Liver (tissue), 9 donors: Measurements from ENCODE around the gene CDC23. TPM values are rescaled to one million over a fixed set of nuclear protein-coding genes. Genes with fewer than 3 reads are reported as not detected.

ENCODE experiments used
- DNase-seq: peaks from one replicate; pipeline ENCODE4 v3.0.0-alpha.2; 2017; ENCODE audit warnings: low spot score
- H3K27ac ChIP-seq, 2 donors: one replicate each; pipeline ENCODE4 v1.7.0; 2013; ENCODE audit warnings: inconsistent platforms in 2 of 2, low read length in 2 of 2, control low read depth in 1 of 2, low read depth in 1 of 2, mild to moderate bottlenecking in 1 of 2
- H3K27me3 ChIP-seq, 4 donors: one replicate each; pipeline versions ENCODE4 v1.6.1 to v1.7.0; 2013; ENCODE audit warnings: low read length in 3 of 4, inconsistent platforms in 1 of 4, mild to moderate bottlenecking in 1 of 4, moderate library complexity in 1 of 4; ENCODE audit not compliant: control insufficient read depth in 4 of 4, insufficient read depth in 4 of 4
- H3K36me3 ChIP-seq, 4 donors: one replicate each; pipeline versions ENCODE4 v1.6.1 to v1.7.0; 2013; ENCODE audit warnings: low read length in 3 of 4, mild to moderate bottlenecking in 3 of 4, low read depth in 1 of 4, moderate library complexity in 1 of 4; ENCODE audit not compliant: control insufficient read depth in 4 of 4, insufficient read depth in 3 of 4
- H3K4me1 ChIP-seq, 4 donors: one replicate each; pipeline versions ENCODE4 v1.6.1 to v1.7.0; 2013; ENCODE audit warnings: low read length in 3 of 4, mild to moderate bottlenecking in 3 of 4, moderate library complexity in 1 of 4; ENCODE audit not compliant: control insufficient read depth in 4 of 4, insufficient read depth in 4 of 4
- H3K4me3 ChIP-seq, 3 donors: one replicate each; pipeline versions ENCODE4 v1.6.1 to v1.7.0; 2013; ENCODE audit warnings: low read length in 3 of 3, control low read depth in 1 of 3, low read depth in 1 of 3, mild to moderate bottlenecking in 1 of 3
- H3K9ac ChIP-seq, 2 donors: one replicate each; pipeline ENCODE4 v1.7.0; 2013; ENCODE audit warnings: low read length in 2 of 2, mild to moderate bottlenecking in 2 of 2, moderate library complexity in 2 of 2, control low read depth in 1 of 2, low read depth in 1 of 2
- H3K9me3 ChIP-seq, 4 donors: one replicate each; pipeline versions ENCODE4 v1.6.1 to v1.7.0; 2013; ENCODE audit warnings: low read length in 3 of 4; ENCODE audit not compliant: control insufficient read depth in 4 of 4
- CTCF ChIP-seq: fragments of 150-350 bp; IDR thresholded peaks from 2 replicates; pipeline ENCODE4 v1.5.1; 2017; ENCODE audit warnings: improper control_type of control experiment, low read depth, low read length; ENCODE audit not compliant: missing input control
- EGR1 ChIP-seq, 2 donors: IDR thresholded peaks; 2 replicates each; pipeline ENCODE4 v1.6.1; 2016 to 2018; ENCODE audit warnings: antibody characterized with exemption in 2 of 2, low read depth in 2 of 2
- FOXA2 ChIP-seq: IDR thresholded peaks from 2 replicates; pipeline ENCODE4 v1.6.1; 2016; ENCODE audit warnings: antibody characterized with exemption
- GABPA ChIP-seq, 2 donors: IDR thresholded peaks in 1 of 2; conservative IDR thresholded peaks in 1 of 2; 2 replicates each; pipeline ENCODE4 v1.6.1; 2016; ENCODE audit warnings: antibody characterized with exemption in 2 of 2, mild to moderate bottlenecking in 1 of 2, moderate library complexity in 1 of 2
- HNF4A ChIP-seq, 2 donors: conservative IDR thresholded peaks; 2 replicates each; pipeline ENCODE4 v1.6.1; 2016; ENCODE audit warnings: antibody characterized with exemption in 2 of 2, mild to moderate bottlenecking in 2 of 2
- HNF4G ChIP-seq: IDR thresholded peaks from 2 replicates; pipeline ENCODE4 v1.6.1; 2016; ENCODE audit warnings: antibody characterized with exemption
- JUND ChIP-seq, 2 donors: IDR thresholded peaks; 2 replicates each; pipeline ENCODE4 v1.6.1; 2016; ENCODE audit warnings: antibody characterized with exemption in 2 of 2
- MAX ChIP-seq: IDR thresholded peaks from 2 replicates; pipeline ENCODE4 v1.6.1; 2016; ENCODE audit warnings: antibody characterized with exemption
- NR2F2 ChIP-seq: IDR thresholded peaks from 2 replicates; pipeline ENCODE4 v1.6.1; 2016; ENCODE audit warnings: antibody characterized with exemption
- RAD21 ChIP-seq, 2 donors: IDR thresholded peaks; 2 replicates each; pipeline ENCODE4 v1.6.1; 2016; ENCODE audit warnings: antibody characterized with exemption in 2 of 2, mild to moderate bottlenecking in 2 of 2
- REST ChIP-seq: IDR thresholded peaks from 2 replicates; pipeline ENCODE4 v1.6.1; 2016; ENCODE audit warnings: antibody characterized with exemption, mild to moderate bottlenecking
- RXRA ChIP-seq, 2 donors: IDR thresholded peaks; 2 replicates each; pipeline ENCODE4 v1.6.1; 2017 to 2018; ENCODE audit warnings: antibody characterized with exemption in 2 of 2, mild to moderate bottlenecking in 1 of 2
- SP1 ChIP-seq: IDR thresholded peaks from 2 replicates; pipeline ENCODE4 v1.6.1; 2018; ENCODE audit warnings: antibody characterized with exemption, mild to moderate bottlenecking
- TAF1 ChIP-seq: conservative IDR thresholded peaks from 2 replicates; pipeline ENCODE4 v1.6.1; 2016; ENCODE audit warnings: antibody characterized with exemption, mild to moderate bottlenecking
- YY1 ChIP-seq: IDR thresholded peaks from 2 replicates; pipeline ENCODE4 v1.6.1; 2016; ENCODE audit warnings: antibody characterized with exemption, mild to moderate bottlenecking
- ZBTB33 ChIP-seq: IDR thresholded peaks from 2 replicates; pipeline ENCODE4 v1.6.1; 2016; ENCODE audit warnings: antibody characterized with exemption
- WGBS: extraction: QIAGEN DNeasy Blood & Tissue Kit; methylation state at CpG from one replicate; pipeline ENCODE4 v1.1.7; 2013; 5-methylcytosine and 5-hydroxymethylcytosine counted together
- polyA plus RNA-seq, 2 donors: library from polyadenylated mRNA; stranded (reverse) in 1 of 2; unstranded in 1 of 2; fragments of 200-250 nt in 1 of 2; fragments of >200 nt in 1 of 2; fragmentation: Nextera tagmentation in 1 of 2; extraction: Ambion mirVana in 1 of 2; gene quantifications; one replicate each; pipeline versions ENCODE4 v1.2.1 to v1.2.3, GENCODE V29; 2013 to 2015
- total RNA-seq, 2 donors: library from RNA; depleted of rRNA; stranded (reverse); fragments of >200 nt; gene quantifications; one replicate each; pipeline ENCODE4 v1.2.3, GENCODE V29; 2014
- donor health status: healthy.
- donor health status: healthy.
- donor health status: healthy.
- donor health status: healthy.
- donor health status: healthy.

The CDC23 gene
- total and polyA plus RNA-seq, 4 donors, result 10.5 to 23.8 (median 14.2) TPM

- TF ChIP-seq CTCF, result no peak
- no peak for TF ChIP-seq SP1
- TF ChIP-seq JUND (IDR thresholded peaks at IDR 0.05), result no peak
- TF ChIP-seq GABPA (IDR thresholded peaks at IDR 0.05 in 1 of 2, conservative IDR thresholded peaks at IDR 0.05 in 1 of 2), result no peak
Measured at GRCh38 chr5:138224712-138225111, 11.6 kb upstream of the CDC23 start (continued).

GRCh38 chr5:138223532-138223931 is 10.4 kb upstream of the CDC23 start:
- Histone ChIP-seq H3K9ac (no peak overlapping the region), H3K27ac (no peak overlapping the region)
- 93% methylated on average over 1 of the region's 1 CpG for WGBS

More at GRCh38 chr5:138223532-138223931, 10.4 kb upstream of the CDC23 start:
- no peaks in the 10 kb centered on the region for H3K27me3 ChIP-seq
- no peak for DNase-seq
- TF ChIP-seq ZBTB33, result no peak
- no peak for TF ChIP-seq RXRA (IDR thresholded peaks at IDR 0.05)
- no peak for TF ChIP-seq YY1
- TF ChIP-seq GABPA (IDR thresholded peaks at IDR 0.05 in 1 of 2, conservative IDR thresholded peaks at IDR 0.05 in 1 of 2), result no peak
- TF ChIP-seq FOXA2, result no peak
- no peak for TF ChIP-seq REST
- TF ChIP-seq NR2F2, result no peak
- TF ChIP-seq MAX, result no peak
- TF ChIP-seq CTCF, result no peak
- no peak for TF ChIP-seq JUND (IDR thresholded peaks at IDR 0.05)
- TF ChIP-seq RAD21 (IDR thresholded peaks at IDR 0.05), result no peak
- TF ChIP-seq TAF1, result no peak
- TF ChIP-seq SP1, result no peak
- TF ChIP-seq EGR1 (IDR thresholded peaks at IDR 0.05; ENCODE audit: low read depth in 2 of 2), result no peak
- no peak for TF ChIP-seq HNF4G
- no peak for TF ChIP-seq HNF4A (conservative IDR thresholded peaks at IDR 0.05)
- peaks cover 2 to 7% (median 3%) of the 10 kb centered on the region in 4 donors for H3K9me3 ChIP-seq
- no peak overlapping the region for H3K4me3 ChIP-seq
- H3K36me3 ChIP-seq, result no peaks in the 10 kb centered on the region
- peaks cover 0 to 7% (median 4%) of the 10 kb centered on the region in 4 donors for H3K4me1 ChIP-seq
